Gastrocnemius medialis (tissue), 4 donors: Measurements from ENCODE around the gene SDR42E1. TPM values are rescaled to one million over a fixed set of nuclear protein-coding genes. Genes with fewer than 3 reads are reported as not detected.
A peak's percentile ranks its signal among the peaks of the same experiment; 100 is the strongest.

ENCODE experiments used
- ATAC-seq, 2 donors: fragments of 150-250 bp; one replicate each; pipeline ENCODE4 v1.9.1; 2016
- DNase-seq, 2 donors: peaks; one replicate each; pipeline ENCODE4 v3.0.0-alpha.2; 2019
- H3K27ac ChIP-seq, 4 donors: fragments of 200-600 bp; sonication (generic); 1 replicate in 1 of 4; 2 replicates in 3 of 4; pipeline ENCODE4 v1.5.1; 2016 to 2018; ENCODE audit warnings: mild to moderate bottlenecking in 2 of 4, moderate library complexity in 1 of 4
- H3K27me3 ChIP-seq, 3 donors: fragments of 200-600 bp; sonication (generic) in 2 of 3; 1 replicate in 1 of 3; 2 replicates in 2 of 3; pipeline versions ENCODE4 v1.5.1 to v1.6.0; 2016 to 2019; ENCODE audit warnings: mild to moderate bottlenecking in 1 of 3, moderate library complexity in 1 of 3
- H3K36me3 ChIP-seq, 2 donors: fragments of 200-600 bp; sonication (generic) in 1 of 2; one replicate each; pipeline ENCODE4 v1.5.1; 2017 to 2018
- H3K4me1 ChIP-seq, 2 donors: fragments of 200-600 bp; sonication (generic) in 1 of 2; one replicate each; pipeline ENCODE4 v1.5.1; 2016 to 2017; ENCODE audit warnings: mild to moderate bottlenecking in 2 of 2
- H3K4me3 ChIP-seq, 4 donors: fragments of 200-600 bp; sonication (generic) in 3 of 4; 1 replicate in 1 of 4; 2 replicates in 3 of 4; pipeline ENCODE4 v1.5.1; 2016 to 2019; ENCODE audit warnings: mild to moderate bottlenecking in 2 of 4
- H3K9me3 ChIP-seq, 3 donors: fragments of 200-600 bp; sonication (generic) in 2 of 3; 1 replicate in 1 of 3; 2 replicates in 2 of 3; pipeline ENCODE4 v1.5.1; 2016 to 2019
- POLR2A ChIP-seq, 2 donors: fragments of 450-650 bp; IDR thresholded peaks; one replicate each; pipeline ENCODE4 v1.6.1; 2017; ENCODE audit warnings: antibody characterized with exemption in 2 of 2, mild to moderate bottlenecking in 2 of 2, moderate library complexity in 2 of 2
- in situ Hi-C, 4 donors: fragments of 200-750 bp; cut with MboI; loops; one replicate each; pipeline versions ENCODE4 v1.15.0 to v1.8.0; 2017; ENCODE audit warnings: low sequenced_read_pairs in 4 of 4
- intact Hi-C: fragments of 100-400 bp; cut with DNase I; formaldehyde crosslinking; loops from one replicate; pipeline ENCODE4 v1.15.1; 2023; ENCODE audit warnings: low total_unique reads
- total RNA-seq, 4 donors: library from RNA; depleted of rRNA; stranded (reverse); fragments of >200 nt; gene quantifications; one replicate each; pipeline versions ENCODE4 v1.1.0 to v1.2.3, GENCODE V29; 2016
- TF ChIP-seq, protein P1 (sequence below), 5 experiments: fragments of 450-650 bp in 3 of 5; fragments of 200-600 bp in 2 of 5; sonication (generic) in 2 of 5; IDR thresholded peaks in 4 of 5; conservative IDR thresholded peaks in 1 of 5; 1 replicate in 4 of 5; 2 replicates in 1 of 5; pipeline ENCODE4 v1.5.1; 2016 to 2019; ENCODE audit warnings: antibody characterized with exemption in 5 of 5, mild to moderate bottlenecking in 3 of 5, moderate library complexity in 3 of 5

Gene SDR42E1
- total RNA-seq, 4 donors from 2014 or later: 0.02 TPM; not detected in 3

DNA sequence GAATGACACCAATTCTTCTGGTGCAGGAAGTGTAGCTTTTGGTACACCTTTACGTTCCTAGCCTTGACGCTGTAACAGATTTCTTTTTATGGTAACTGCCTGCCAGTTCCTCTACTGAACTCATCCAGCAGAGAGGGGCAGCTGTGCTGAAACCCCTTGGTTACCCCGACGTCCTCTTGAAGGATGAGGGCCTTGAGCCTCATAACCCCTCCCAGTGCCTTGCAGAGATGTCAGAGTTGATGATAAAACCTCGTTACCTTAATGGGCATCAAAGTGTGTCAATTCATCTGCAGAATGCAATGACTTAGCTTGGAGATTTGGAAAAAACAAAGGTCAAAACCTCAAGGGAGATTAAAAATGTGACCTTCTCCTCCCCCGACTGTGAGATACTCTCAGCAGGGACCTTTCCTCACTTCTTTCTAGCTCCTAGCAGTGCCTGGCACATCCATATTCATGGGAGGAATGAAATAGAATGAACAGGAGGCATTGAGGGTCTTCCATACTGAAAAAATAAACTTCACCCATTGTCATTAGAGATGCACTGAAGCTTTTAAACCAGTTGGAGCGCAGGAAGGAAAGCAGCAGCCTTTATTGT lies 69.2 kb downstream of the SDR42E1 start:
- Histone ChIP-seq H3K4me3 (no peak overlapping the region), H3K4me1 (no peaks in the 10 kb centered on the region), H3K27ac (no peak overlapping the region), H3K36me3 (no peaks in the 10 kb centered on the region), H3K9me3 (no peaks in the 10 kb centered on the region), H3K27me3 (no peaks in the 10 kb centered on the region)
- no peak for DNase-seq
- intact Hi-C loops: no loop called here
- no peak for ATAC-seq
- no peak for TF ChIP-seq POLR2A (IDR thresholded peaks at IDR 0.05)
- TF ChIP-seq, protein P1, sequence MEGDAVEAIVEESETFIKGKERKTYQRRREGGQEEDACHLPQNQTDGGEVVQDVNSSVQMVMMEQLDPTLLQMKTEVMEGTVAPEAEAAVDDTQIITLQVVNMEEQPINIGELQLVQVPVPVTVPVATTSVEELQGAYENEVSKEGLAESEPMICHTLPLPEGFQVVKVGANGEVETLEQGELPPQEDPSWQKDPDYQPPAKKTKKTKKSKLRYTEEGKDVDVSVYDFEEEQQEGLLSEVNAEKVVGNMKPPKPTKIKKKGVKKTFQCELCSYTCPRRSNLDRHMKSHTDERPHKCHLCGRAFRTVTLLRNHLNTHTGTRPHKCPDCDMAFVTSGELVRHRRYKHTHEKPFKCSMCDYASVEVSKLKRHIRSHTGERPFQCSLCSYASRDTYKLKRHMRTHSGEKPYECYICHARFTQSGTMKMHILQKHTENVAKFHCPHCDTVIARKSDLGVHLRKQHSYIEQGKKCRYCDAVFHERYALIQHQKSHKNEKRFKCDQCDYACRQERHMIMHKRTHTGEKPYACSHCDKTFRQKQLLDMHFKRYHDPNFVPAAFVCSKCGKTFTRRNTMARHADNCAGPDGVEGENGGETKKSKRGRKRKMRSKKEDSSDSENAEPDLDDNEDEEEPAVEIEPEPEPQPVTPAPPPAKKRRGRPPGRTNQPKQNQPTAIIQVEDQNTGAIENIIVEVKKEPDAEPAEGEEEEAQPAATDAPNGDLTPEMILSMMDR (IDR thresholded peaks at IDR 0.05 in 4 of 5, conservative IDR thresholded peaks at IDR 0.05 in 1 of 5): no peak
- in situ Hi-C loops: no loop called here

DNA sequence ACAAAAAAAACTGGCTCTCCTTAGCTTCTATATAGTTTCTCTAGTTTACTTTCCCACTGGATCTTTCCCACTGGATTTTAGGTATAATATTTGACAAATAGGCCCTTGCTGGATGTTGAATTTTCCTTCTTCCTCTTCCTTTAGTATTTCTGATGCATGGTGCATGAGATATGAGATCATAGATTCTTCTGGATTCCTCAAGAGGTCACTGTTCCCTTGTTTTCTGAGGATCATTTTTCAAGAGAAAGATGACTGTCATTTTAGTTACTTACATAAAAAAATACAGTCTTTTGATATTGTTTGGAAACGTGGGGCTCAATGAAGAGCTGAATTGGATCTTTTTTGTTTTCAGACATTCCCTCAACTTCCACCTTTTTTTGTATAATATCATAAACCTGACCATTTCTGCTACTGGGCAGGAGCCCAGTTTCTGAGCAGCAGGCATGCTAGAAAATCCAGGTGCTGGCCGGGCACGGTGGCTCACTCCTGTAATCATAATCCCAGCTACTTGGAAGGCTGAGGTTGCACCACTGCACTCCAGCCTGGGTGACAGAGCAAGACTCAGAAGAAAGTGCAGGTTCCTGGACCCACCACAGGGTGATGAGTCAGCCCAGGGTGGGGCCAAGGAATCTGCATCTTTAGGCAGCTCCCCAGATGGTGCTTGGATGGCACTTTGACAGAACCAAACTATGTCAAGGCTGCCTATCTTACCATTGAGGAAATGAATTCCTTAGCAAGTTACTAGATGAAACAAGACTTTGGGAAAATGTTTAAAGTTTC lies 70.3 kb downstream of the SDR42E1 start:
- DNase-seq: no peak
- no peak overlapping the region for H3K27ac ChIP-seq
- in situ Hi-C loops: no loop called here
- ATAC-seq: no peak
- no peaks in the 10 kb centered on the region for H3K4me1 ChIP-seq
- H3K9me3 ChIP-seq: no peaks in the 10 kb centered on the region
- H3K27me3 ChIP-seq: no peaks in the 10 kb centered on the region
- intact Hi-C loops: no loop called here
- H3K4me3 ChIP-seq: no peak overlapping the region
- H3K36me3 ChIP-seq: no peaks in the 10 kb centered on the region
- TF ChIP-seq, protein P1 (IDR thresholded peaks at IDR 0.05 in 4 of 5, conservative IDR thresholded peaks at IDR 0.05 in 1 of 5): peak in 2 of 5 experiments; percentile 9 to 15
- TF ChIP-seq POLR2A (IDR thresholded peaks at IDR 0.05): no peak

DNA sequence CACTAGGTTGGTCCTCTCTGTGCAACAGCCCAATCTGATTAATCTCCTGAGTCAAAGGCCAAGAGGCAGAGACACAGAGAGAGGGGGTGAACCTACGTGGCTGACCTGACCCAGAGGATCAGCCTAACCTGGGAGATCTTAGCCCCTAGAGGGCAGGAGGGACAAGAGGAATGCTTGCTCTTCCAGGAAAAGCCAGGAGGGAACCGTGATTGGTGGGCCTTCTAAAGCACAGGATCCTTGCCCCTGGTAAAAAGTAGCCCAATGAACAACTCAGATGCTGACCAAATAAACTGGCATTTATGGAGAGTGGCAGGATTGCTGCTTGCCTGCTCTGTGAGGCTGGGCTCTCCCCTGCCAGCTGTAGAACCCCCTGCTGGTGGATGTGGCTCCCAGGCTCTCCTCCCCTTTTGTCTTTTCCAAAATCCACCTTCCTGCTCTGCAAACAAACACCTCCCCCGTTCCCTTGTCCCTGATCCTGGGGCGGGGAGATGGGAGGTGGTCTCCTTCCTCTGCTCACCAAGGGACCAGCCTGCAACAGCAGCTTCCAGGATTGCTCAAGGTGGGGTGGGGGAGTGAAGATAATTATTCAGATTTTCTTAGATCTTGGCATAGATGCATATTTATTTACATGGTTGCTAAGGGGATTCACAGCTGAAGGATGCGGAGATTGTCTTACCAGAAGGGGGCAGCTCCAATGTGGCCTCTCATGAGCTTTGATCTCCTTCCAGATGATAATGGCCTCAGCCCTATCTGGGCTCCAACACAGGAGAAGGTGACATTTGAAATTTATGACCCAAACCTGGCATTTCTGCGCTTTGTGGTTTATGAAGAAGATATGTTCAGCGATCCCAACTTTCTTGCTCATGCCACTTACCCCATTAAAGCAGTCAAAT lies 71.9 kb downstream of the SDR42E1 start:
- in situ Hi-C loops (no loop called here), intact Hi-C loops (loop anchor here (5.0 kb wide), 1 partner anchor 293 kb away; no protein-coding TSS in a partner anchor)
- no peak overlapping the region for H3K4me3 ChIP-seq
- no peak for TF ChIP-seq POLR2A (IDR thresholded peaks at IDR 0.05)
- TF ChIP-seq, protein P1 (IDR thresholded peaks at IDR 0.05 in 4 of 5, conservative IDR thresholded peaks at IDR 0.05 in 1 of 5): no peak
- H3K27ac ChIP-seq: no peak overlapping the region
- H3K27me3 ChIP-seq: no peaks in the 10 kb centered on the region
- no peaks in the 10 kb centered on the region for H3K4me1 ChIP-seq
- no peaks in the 10 kb centered on the region for H3K9me3 ChIP-seq
- ATAC-seq: no peak
- no peaks in the 10 kb centered on the region for H3K36me3 ChIP-seq
- DNase-seq: no peak

Other genes with a start within 250 kb of the SDR42E1 start
- gene PLCG2, start 232.2 kb downstream of the SDR42E1 start, total RNA-seq: 1 to 10 TPM; 1.8 to 3.0 (median 2.1) TPM
- gene HSD17B2, start 23.8 kb upstream of the SDR42E1 start, total RNA-seq: under 1 TPM in 2 of 4 donors, not detected in 2; 0.22 to 0.29 TPM
- 10 to 100 TPM in 2 of 4 donors, 1 to 10 TPM in 2; 6.1 to 12.0 (median 9.3) TPM for gene MPHOSPH6, start 158.8 kb upstream of the SDR42E1 start, total RNA-seq